KMS-11 (cell line): Measurements from ENCODE around the gene TRMO.

Experiments used
- H2AFZ ChIP-seq: fragments of 200-600 bp; sonication (generic); 2 replicates; pipeline ENCODE4 v1.6.1; 2016; ENCODE audit warnings: antibody characterized with exemption, mixed run types, low read depth
- H3K27ac ChIP-seq: fragments of 200-600 bp; sonication (generic); 2 replicates; pipeline ENCODE4 v1.6.1; 2016; ENCODE audit warnings: mild to moderate bottlenecking, mixed run types
- H3K27me3 ChIP-seq: fragments of 200-600 bp; sonication (generic); 2 replicates; pipeline ENCODE4 v1.6.1; 2017; ENCODE audit warnings: mild to moderate bottlenecking, low read depth, mixed run types, moderate library complexity; ENCODE audit not compliant: insufficient read depth
- H3K36me3 ChIP-seq: fragments of 200-600 bp; sonication (generic); 2 replicates; pipeline ENCODE4 v1.6.1; 2017; ENCODE audit warnings: mild to moderate bottlenecking, mixed run types; ENCODE audit not compliant: insufficient read depth
- H3K4me1 ChIP-seq: fragments of 200-600 bp; sonication (generic); 2 replicates; pipeline ENCODE4 v1.6.1; 2016; ENCODE audit warnings: mild to moderate bottlenecking, low read depth, mixed run types; ENCODE audit not compliant: poor library complexity, severe bottlenecking
- H3K4me2 ChIP-seq: fragments of 200-600 bp; sonication (generic); 2 replicates; pipeline ENCODE4 v1.7.0; 2016; ENCODE audit warnings: mild to moderate bottlenecking, mixed run types
- H3K4me3 ChIP-seq: fragments of 200-600 bp; sonication (generic); IDR thresholded peaks from 2 replicates; pipeline ENCODE4 v1.6.1; 2017; ENCODE audit warnings: low read depth, low read length, mixed read lengths; ENCODE audit not compliant: insufficient read depth
- H3K79me2 ChIP-seq: fragments of 200-600 bp; sonication (generic); 2 replicates; pipeline ENCODE4 v1.6.1; 2016; ENCODE audit warnings: low read depth, mixed run types; ENCODE audit not compliant: insufficient read depth
- H3K9ac ChIP-seq: fragments of 200-600 bp; sonication (generic); 2 replicates; pipeline ENCODE4 v1.6.1; 2016; ENCODE audit warnings: mild to moderate bottlenecking, mixed run types
- H4K20me1 ChIP-seq: fragments of 200-600 bp; sonication (generic); 2 replicates; pipeline ENCODE4 v1.6.1; 2016; ENCODE audit warnings: mild to moderate bottlenecking, mixed run types; ENCODE audit not compliant: insufficient read depth
- TF ChIP-seq, protein P1 (sequence below): fragments of 200-600 bp; sonication (generic); conservative IDR thresholded peaks from 2 replicates; pipeline ENCODE4 v1.6.1; 2017; ENCODE audit warnings: low read depth, mild to moderate bottlenecking, antibody characterized with exemption, low read length, moderate library complexity, mixed read lengths

The TRMO gene

DNA sequence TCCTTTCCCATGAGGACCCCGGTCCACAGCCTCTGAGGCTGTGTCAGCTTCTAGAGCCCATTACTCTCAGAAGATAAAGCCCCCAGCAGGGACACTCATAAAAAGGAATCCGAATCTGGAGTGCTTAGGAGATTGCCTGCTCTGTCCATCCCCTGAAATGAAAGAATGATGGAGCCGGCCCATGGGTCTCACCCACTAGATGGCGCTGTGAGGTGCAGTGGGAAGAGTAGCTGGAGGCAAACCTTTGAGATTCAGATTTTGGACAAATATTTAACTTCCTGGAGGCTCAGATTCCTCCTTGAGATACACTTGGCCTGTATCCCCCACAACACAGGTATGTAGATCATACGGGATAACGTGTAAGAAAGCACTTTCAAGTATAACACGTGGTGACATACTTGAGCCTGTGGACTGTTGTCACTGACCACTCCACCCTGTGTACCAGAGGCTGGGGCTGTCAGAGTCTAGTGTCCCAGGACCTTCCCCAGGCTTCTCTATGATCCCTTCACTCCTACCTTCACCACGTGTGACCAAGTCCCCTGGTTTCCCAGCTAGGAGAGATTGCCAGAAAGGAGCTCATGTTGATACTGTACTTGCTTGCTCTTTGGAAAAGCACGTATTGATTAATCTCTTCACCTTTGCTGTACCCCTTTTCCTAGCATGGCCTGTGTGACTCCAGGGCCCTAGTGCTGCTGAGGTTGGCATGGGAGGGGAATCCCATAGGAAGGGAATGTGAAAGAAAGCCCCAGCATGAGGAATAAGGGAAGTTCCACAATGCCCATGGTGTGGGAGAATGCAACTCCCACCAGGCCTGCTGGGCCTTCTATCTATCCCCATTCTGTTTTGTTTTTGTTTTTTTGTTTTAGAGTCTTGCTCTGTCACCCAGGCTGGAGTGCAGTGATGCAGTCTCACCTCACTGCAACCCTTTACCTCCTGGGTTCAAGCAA is 32.1 kb downstream of the TRMO start:
- no peaks in the 10 kb centered on the region for H3K79me2 ChIP-seq
- no peak overlapping the region for H3K9ac ChIP-seq
- H4K20me1 ChIP-seq = no peaks in the 10 kb centered on the region
- TF ChIP-seq, protein P1, sequence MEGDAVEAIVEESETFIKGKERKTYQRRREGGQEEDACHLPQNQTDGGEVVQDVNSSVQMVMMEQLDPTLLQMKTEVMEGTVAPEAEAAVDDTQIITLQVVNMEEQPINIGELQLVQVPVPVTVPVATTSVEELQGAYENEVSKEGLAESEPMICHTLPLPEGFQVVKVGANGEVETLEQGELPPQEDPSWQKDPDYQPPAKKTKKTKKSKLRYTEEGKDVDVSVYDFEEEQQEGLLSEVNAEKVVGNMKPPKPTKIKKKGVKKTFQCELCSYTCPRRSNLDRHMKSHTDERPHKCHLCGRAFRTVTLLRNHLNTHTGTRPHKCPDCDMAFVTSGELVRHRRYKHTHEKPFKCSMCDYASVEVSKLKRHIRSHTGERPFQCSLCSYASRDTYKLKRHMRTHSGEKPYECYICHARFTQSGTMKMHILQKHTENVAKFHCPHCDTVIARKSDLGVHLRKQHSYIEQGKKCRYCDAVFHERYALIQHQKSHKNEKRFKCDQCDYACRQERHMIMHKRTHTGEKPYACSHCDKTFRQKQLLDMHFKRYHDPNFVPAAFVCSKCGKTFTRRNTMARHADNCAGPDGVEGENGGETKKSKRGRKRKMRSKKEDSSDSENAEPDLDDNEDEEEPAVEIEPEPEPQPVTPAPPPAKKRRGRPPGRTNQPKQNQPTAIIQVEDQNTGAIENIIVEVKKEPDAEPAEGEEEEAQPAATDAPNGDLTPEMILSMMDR = peak; percentile 80
- H3K4me3 ChIP-seq = no peak overlapping the region
- H2AFZ ChIP-seq = no peak overlapping the region
- no peak overlapping the region for H3K27ac ChIP-seq
- no peaks in the 10 kb centered on the region for H3K36me3 ChIP-seq
- no peaks in the 10 kb centered on the region for H3K27me3 ChIP-seq
- no peak overlapping the region for H3K4me2 ChIP-seq
- no peaks in the 10 kb centered on the region for H3K4me1 ChIP-seq

DNA sequence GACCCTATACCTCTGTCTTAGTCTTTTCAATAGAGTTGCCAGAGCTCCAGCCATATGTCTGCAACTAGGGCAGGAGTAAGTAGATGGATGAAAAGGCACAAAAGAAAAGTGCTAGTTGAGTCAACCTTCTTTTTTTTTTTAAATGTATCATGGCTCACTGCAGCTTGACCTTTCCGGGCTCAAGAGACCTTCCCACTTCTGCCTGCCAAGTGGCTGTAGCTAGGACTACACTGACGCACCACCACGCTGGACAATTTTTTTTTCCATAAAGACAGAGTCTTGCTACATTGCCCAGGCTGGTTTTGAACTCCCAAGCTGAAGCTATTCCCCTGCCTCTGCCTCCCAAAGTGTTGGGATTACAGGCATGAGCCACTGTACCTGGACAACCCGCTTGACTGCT is 42.0 kb downstream of the TRMO start:
- TF ChIP-seq, protein P1 = no peak
- Histone ChIP-seq H3K4me3 (no peak overlapping the region), H3K4me2 (no peak overlapping the region), H3K36me3 (no peaks in the 10 kb centered on the region), H3K9ac (no peak overlapping the region), H3K27me3 (no peaks in the 10 kb centered on the region), H3K4me1 (no peaks in the 10 kb centered on the region), H3K27ac (no peak overlapping the region), H3K79me2 (no peaks in the 10 kb centered on the region), H2AFZ (no peak overlapping the region), H4K20me1 (no peaks in the 10 kb centered on the region)

DNA sequence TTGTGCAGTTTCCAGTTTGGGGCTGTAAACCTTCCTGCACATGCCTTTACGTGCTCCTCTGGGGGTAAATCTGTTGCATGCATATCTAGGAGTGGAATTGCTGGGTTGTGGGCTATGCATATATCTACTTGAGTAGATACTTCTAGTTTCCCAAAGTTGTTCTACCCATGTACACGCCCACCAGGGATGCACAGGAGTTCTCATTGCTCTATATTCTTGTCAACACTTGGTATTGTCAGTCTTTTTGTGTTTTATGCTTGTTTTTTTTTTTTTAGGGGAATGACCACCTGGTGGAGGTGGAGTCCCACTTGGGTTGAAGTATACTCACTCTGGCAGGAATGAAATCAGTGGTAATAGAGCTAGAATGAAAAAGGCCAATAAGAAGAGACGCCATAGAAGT is 46.2 kb downstream of the TRMO start:
- H3K36me3 ChIP-seq = no peaks in the 10 kb centered on the region
- no peak overlapping the region for H3K4me2 ChIP-seq
- H3K79me2 ChIP-seq = no peaks in the 10 kb centered on the region
- H3K27me3 ChIP-seq = no peaks in the 10 kb centered on the region
- H3K4me3 ChIP-seq = no peak overlapping the region
- H3K4me1 ChIP-seq = no peaks in the 10 kb centered on the region
- no peak overlapping the region for H2AFZ ChIP-seq
- H4K20me1 ChIP-seq = no peaks in the 10 kb centered on the region
- TF ChIP-seq, protein P1 = no peak
- H3K9ac ChIP-seq = no peak overlapping the region
- H3K27ac ChIP-seq = no peak overlapping the region

DNA sequence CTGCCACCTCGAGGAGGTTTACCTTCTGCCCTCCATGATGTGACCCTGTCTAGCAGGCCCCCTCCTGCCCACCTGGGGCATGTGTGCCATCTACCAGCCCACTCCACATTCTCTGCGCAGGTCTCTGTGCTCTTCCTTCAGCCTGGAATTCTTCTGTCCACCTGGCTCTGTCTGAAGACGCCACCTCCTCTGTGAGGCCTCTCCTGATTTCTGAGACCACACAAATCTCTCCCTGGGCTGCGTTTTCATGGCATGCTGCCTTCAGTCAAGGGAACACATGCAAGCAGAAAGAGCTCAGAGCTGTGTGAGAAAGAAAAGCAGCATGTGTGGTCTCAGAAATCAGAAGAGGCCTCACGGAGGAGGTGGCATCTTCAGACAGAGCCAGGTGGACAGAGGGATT is 47.2 kb downstream of the TRMO start:
- TF ChIP-seq, protein P1 = no peak
- H3K27me3 ChIP-seq = no peaks in the 10 kb centered on the region
- H3K4me2 ChIP-seq = no peak overlapping the region
- no peak overlapping the region for H3K27ac ChIP-seq
- H3K4me1 ChIP-seq = no peaks in the 10 kb centered on the region
- no peaks in the 10 kb centered on the region for H3K79me2 ChIP-seq
- no peaks in the 10 kb centered on the region for H4K20me1 ChIP-seq
- H3K36me3 ChIP-seq = no peaks in the 10 kb centered on the region
- H3K4me3 ChIP-seq = no peak overlapping the region
- no peak overlapping the region for H2AFZ ChIP-seq
- no peak overlapping the region for H3K9ac ChIP-seq
